HG02610 (cell line): ENCODE measurements around the gene DACT2.

Source experiments
- ATAC-seq: cut with Tn5 transposase; IDR thresholded peaks from one replicate; pipeline ENCODE4 v1.9.1; 2021; ENCODE audit warnings: mild to moderate bottlenecking, moderate library complexity; ENCODE audit not compliant: unreplicated experiment

The DACT2 gene

GRCh38 chr6:168349718-168350210 is 30.2 kb upstream of the DACT2 start:
- ATAC-seq, result no peak

- no peak for ATAC-seq
Measured at GRCh38 chr6:168348186-168348585, 28.6 kb upstream of the DACT2 start.

- no peak for ATAC-seq
Measured at GRCh38 chr6:168347615-168348014, 28.0 kb upstream of the DACT2 start.

GRCh38 chr6:168347053-168347452 is 27.5 kb upstream of the DACT2 start:
- no peak for ATAC-seq

GRCh38 chr6:168345896-168346754 is 26.5 kb upstream of the DACT2 start:
- ATAC-seq, result no peak

- no peak for ATAC-seq
Measured at GRCh38 chr6:168345266-168345665, 25.7 kb upstream of the DACT2 start.

- no peak for ATAC-seq
Measured at GRCh38 chr6:168344338-168344737, 24.8 kb upstream of the DACT2 start.

GRCh38 chr6:168343239-168344150 is 23.9 kb upstream of the DACT2 start:
- ATAC-seq, result no peak

- ATAC-seq, result no peak
Measured at GRCh38 chr6:168342636-168343035, 23.1 kb upstream of the DACT2 start.

- ATAC-seq, result no peak
Measured at GRCh38 chr6:168341280-168341900, 21.8 kb upstream of the DACT2 start.

- no peak for ATAC-seq
Measured at GRCh38 chr6:168340819-168341218, 21.2 kb upstream of the DACT2 start.

- no peak for ATAC-seq
Measured at GRCh38 chr6:168338777-168339176, 19.2 kb upstream of the DACT2 start.

GRCh38 chr6:168336967-168337366 is 17.4 kb upstream of the DACT2 start:
- ATAC-seq, result no peak

- ATAC-seq, result no peak
Measured at GRCh38 chr6:168333989-168334388, 14.4 kb upstream of the DACT2 start.

GRCh38 chr6:168333491-168333890 is 13.9 kb upstream of the DACT2 start:
- no peak for ATAC-seq

GRCh38 chr6:168333039-168333438 is 13.5 kb upstream of the DACT2 start:
- ATAC-seq, result no peak

- no peak for ATAC-seq
Measured at GRCh38 chr6:168332020-168332419, 12.4 kb upstream of the DACT2 start.

- ATAC-seq, result no peak
Measured at GRCh38 chr6:168331058-168331457, 11.5 kb upstream of the DACT2 start.

GRCh38 chr6:168330403-168330802 is 10.8 kb upstream of the DACT2 start:
- ATAC-seq, result no peak

GRCh38 chr6:168328086-168328485 is 8.5 kb upstream of the DACT2 start:
- ATAC-seq, result no peak
